Endometrial microvascular endothelial cells (primary cell): ENCODE measurements around the gene SRC. TPM values are rescaled to one million over a fixed set of nuclear protein-coding genes. Genes with fewer than 3 reads are reported as not detected.

ENCODE experiments used
- in situ Hi-C: cut with HindIII; loops from 2 replicates; pipeline ENCODE4 v1.10.0; 2017; ENCODE audit warnings: low sequenced_read_pairs, low pct_unique_long_range_greater_than_20kb; ENCODE audit errors: inconsistent ontology term
- total RNA-seq: library from RNA; depleted of rRNA; stranded (reverse); fragments of >200 nt; gene quantifications from one replicate; pipeline ENCODE4 v1.2.3, GENCODE V29; 2015; ENCODE audit errors: inconsistent ontology term

The SRC gene
- total RNA-seq, 1 donor from 2014 or later: 9.2 TPM

DNA sequence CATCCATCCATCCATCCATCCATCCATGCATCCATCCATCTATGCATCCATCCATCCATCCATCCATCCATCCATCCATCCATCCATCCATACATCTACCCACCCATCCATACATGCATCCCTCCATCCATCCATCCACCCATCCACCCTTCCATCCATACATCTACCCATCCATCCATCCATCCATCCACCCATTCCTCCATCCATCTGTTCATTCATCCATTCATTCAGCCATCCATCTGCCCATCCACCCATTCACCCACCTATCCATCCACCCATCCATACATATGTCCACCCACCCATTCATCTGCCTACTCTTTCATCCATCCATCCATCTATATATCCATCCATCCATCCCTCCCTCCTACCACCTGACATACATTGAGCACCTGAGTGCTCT lies 104.4 kb downstream of the SRC start:
- in situ Hi-C loops: no loop called here

DNA sequence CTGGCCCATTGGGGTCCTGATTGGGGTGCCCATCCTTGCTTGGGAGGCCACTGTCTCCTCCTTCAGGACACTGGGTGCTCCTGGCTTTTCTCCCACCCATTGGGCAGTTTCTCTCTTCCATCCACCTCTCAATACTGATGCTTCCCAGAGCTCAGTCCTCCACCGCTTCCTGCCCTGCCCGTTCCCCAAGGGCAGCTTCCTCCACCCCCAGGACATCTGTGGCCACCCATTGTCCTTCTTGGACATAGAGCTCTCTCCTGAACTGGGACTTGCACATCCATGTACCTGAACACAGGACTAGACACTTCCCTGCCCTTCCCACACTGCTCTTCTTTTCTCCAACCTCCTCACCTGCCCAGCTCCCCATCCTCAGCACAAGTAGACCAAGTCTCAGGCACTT lies 105.7 kb downstream of the SRC start:
- in situ Hi-C loops: no loop called here

DNA sequence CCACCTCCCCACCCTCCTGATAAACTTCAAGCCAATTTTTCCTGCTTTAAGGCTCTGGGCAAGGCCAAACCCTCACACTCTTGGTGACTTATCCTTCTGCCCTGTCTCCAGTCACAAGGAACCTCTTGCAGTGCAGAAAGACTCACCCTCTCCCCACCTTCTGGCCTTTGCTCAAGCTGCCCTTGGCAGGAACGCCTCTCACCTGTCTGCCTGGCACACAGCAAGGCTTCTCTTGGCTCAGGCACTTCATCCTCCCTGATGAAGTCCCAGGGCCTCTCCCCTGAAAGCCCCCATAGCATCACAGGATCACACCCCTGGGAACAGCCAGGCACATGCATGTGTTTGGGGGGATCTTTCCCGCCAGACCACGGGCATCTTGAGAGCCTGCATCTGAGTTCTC lies 106.3 kb downstream of the SRC start:
- in situ Hi-C loops: no loop called here

DNA sequence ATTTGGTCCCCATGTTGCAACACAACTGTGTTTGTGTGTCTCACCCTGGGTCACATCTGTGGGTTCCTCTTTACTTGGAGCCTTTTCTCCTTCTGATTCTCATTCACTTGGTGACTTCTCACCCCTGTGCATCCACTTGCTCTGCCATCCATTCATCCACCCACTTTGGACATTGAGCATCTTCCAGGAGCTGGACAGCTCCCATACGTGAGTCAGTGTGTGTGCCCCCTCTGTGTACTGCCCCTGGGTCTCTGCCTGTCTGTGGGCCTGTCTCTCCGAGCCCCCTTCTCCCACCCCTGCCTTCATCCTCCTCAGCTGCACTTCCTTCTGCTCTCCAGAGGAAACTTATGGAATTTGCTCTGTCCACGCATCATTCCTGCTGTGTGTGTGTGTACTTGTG lies 107.3 kb downstream of the SRC start:
- in situ Hi-C loops: no loop called here

DNA sequence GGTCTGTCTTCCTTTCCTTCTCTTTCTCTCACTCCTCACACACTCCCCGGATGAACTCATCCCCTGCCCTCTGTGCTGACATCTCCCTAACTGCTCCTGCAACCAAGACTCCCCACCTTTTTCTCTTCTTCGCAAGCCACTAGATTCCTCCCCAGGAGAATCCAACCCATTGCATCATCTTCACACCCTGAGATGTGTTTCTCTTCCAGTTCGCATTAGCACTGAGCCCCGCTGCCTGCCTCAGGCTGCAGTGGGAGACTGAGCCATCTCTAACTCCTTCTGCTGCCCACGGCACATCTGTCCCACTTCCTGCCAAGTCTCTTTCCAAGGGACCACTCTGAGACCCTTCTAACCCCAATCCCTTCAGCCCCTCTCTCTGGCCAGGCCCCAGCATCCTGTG lies 107.9 kb downstream of the SRC start:
- in situ Hi-C loops: no loop called here

DNA sequence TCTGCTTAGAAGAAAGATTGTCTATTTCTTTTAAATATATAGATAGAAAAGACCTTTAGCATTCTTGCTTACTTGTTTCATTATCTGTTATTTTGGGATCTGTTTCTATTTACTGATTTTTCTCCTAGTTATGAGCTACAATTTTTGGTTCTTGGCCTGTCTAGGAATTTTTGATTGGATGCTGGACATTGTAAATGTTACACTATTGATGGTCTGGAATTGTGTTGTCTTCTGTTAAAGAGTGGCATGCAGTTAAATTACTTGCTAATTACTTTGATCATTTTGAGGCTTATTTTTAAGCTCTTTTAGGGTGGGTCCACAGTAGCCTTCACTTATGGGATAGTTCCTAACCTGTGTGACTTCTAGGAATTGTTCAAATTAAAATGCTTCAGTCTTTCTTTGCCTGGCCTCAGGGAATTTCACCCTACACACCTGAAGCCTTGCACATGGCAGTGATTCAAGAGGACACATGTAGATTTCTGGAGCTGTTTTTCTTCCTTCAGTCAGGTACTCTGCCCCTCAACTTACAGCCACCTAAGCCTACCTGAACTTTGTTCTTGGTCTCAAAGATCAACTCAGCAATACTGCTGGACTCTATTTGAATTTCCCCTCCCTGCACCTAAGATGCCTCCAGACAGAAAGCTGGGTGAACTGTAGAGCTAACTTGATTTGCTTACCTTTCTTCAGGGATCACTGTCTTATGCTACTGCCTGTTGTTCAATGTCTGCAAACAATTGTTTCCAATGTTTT lies 108.9 kb downstream of the SRC start:
- in situ Hi-C loops: no loop called here

Other genes with a start within 250 kb of the SRC start
- 384 TPM for gene RPN2, start 166.8 kb upstream of the SRC start, total RNA-seq
- gene MROH8, start 166.6 kb upstream of the SRC start, total RNA-seq: 0.37 TPM
- not detected for gene GHRH, start 84.3 kb upstream of the SRC start, total RNA-seq
- 22.2 TPM for gene MANBAL, start 56.5 kb upstream of the SRC start, total RNA-seq
- gene NNAT, start 175.1 kb downstream of the SRC start, total RNA-seq: not detected
- gene BLCAP, start 181.7 kb downstream of the SRC start, total RNA-seq: 64.0 TPM